ENCODE measurements around the gene VKORC1L1. TPM values are rescaled to one million over a fixed set of nuclear protein-coding genes. Genes with fewer than 3 reads are reported as not detected.
"Not testable (repeated sequence)": the region's sequence is repeated elsewhere in the genome, so short reads cannot be mapped to it uniquely, and the experiment has no call there.

VKORC1L1 gene
- 21.1 TPM for polyA plus RNA-seq (2013, experiment 1 of 2)
- 22.8 TPM for polyA plus RNA-seq (2013, experiment 2 of 2)

GRCh38 chr7:65872776-65873581 is at the start of gene VKORC1L1:
Gene VKORC1L1, plus strand, starts transcription at chr7:65873074. Its CDS starts 298 bp downstream, at chr7:65873372.
- Histone ChIP-seq H3K27ac (ENCODE audit: low read depth, low read length, severe bottlenecking) (peak within 1 kb of the TSS; percentile 29), H3K36me3 (ENCODE audit: control insufficient read depth, insufficient read depth, low read length) (no peaks in the 10 kb centered on the region), H3K9me3 (ENCODE audit: control insufficient read depth, low read length) (no peaks in the 10 kb centered on the region), H3K4me1 (ENCODE audit: control insufficient read depth, insufficient read depth, low read length, poor library complexity, severe bottlenecking) (peaks cover 3% of the 10 kb centered on the region), H3K4me3 (ENCODE audit: extremely low read depth, insufficient read depth, low read length, poor library complexity, severe bottlenecking) (peak within 1 kb of the TSS; percentile 57)
- WGBS, 2 experiments (ENCODE audit: insufficient coverage in 2 of 2) = 0 to 4% methylated on average over 9 to 18 of the region's 94 CpGs

- no peak overlapping the region for H3K27ac ChIP-seq (ENCODE audit: low read depth, low read length, severe bottlenecking)
- no peak overlapping the region for H3K4me3 ChIP-seq (ENCODE audit: extremely low read depth, insufficient read depth, low read length, poor library complexity, severe bottlenecking)
- no peaks in the 10 kb centered on the region for H3K36me3 ChIP-seq (ENCODE audit: control insufficient read depth, insufficient read depth, low read length)
- no peaks in the 10 kb centered on the region for H3K4me1 ChIP-seq (ENCODE audit: control insufficient read depth, insufficient read depth, low read length, poor library complexity, severe bottlenecking)
- H3K9me3 ChIP-seq (ENCODE audit: control insufficient read depth, low read length) = no peaks in the 10 kb centered on the region
- 88 to 93% methylated on average over 3 of the region's 6 CpGs for WGBS, 2 experiments (ENCODE audit: insufficient coverage in 2 of 2)
These were observed 45.5 kb upstream of the VKORC1L1 start for GRCh38 chr7:65827366-65827765.

- Histone ChIP-seq H3K36me3 (ENCODE audit: control insufficient read depth, insufficient read depth, low read length) (no peaks in the 10 kb centered on the region), H3K4me3 (ENCODE audit: extremely low read depth, insufficient read depth, low read length, poor library complexity, severe bottlenecking) (no peak overlapping the region), H3K9me3 (ENCODE audit: control insufficient read depth, low read length) (no peaks in the 10 kb centered on the region), H3K4me1 (ENCODE audit: control insufficient read depth, insufficient read depth, low read length, poor library complexity, severe bottlenecking) (no peaks in the 10 kb centered on the region), H3K27ac (ENCODE audit: low read depth, low read length, severe bottlenecking) (no peak overlapping the region)
- WGBS, 2 experiments (ENCODE audit: insufficient coverage in 2 of 2) = 100% methylated on average over 1 to 2 of the region's 2 CpGs
These were observed 40.6 kb upstream of the VKORC1L1 start for GRCh38 chr7:65832281-65832680.

GRCh38 chr7:65836684-65837083 is 36.2 kb upstream of the VKORC1L1 start:
- H3K4me3 ChIP-seq (ENCODE audit: extremely low read depth, insufficient read depth, low read length, poor library complexity, severe bottlenecking); H3K27ac ChIP-seq (ENCODE audit: low read depth, low read length, severe bottlenecking); H3K36me3 ChIP-seq (ENCODE audit: control insufficient read depth, insufficient read depth, low read length); H3K9me3 ChIP-seq (ENCODE audit: control insufficient read depth, low read length); H3K4me1 ChIP-seq (ENCODE audit: control insufficient read depth, insufficient read depth, low read length, poor library complexity, severe bottlenecking): not testable (repeated sequence)
- WGBS, 2 experiments (ENCODE audit: insufficient coverage in 2 of 2) = 100% methylated on average over 1 of the region's 3 CpGs; no CpG with 5 or more reads in 1 of the 2 experiments

- not testable (repeated sequence) for H3K9me3 ChIP-seq (ENCODE audit: control insufficient read depth, low read length); H3K27ac ChIP-seq (ENCODE audit: low read depth, low read length, severe bottlenecking); H3K4me3 ChIP-seq (ENCODE audit: extremely low read depth, insufficient read depth, low read length, poor library complexity, severe bottlenecking); H3K4me1 ChIP-seq (ENCODE audit: control insufficient read depth, insufficient read depth, low read length, poor library complexity, severe bottlenecking); H3K36me3 ChIP-seq (ENCODE audit: control insufficient read depth, insufficient read depth, low read length)
- 82 to 94% methylated on average over 4 to 5 of the region's 5 CpGs for WGBS, 2 experiments (ENCODE audit: insufficient coverage in 2 of 2)
These were observed 35.3 kb upstream of the VKORC1L1 start for GRCh38 chr7:65837541-65837956.

- no peaks in the 10 kb centered on the region for H3K9me3 ChIP-seq (ENCODE audit: control insufficient read depth, low read length)
- no peaks in the 10 kb centered on the region for H3K36me3 ChIP-seq (ENCODE audit: control insufficient read depth, insufficient read depth, low read length)
- H3K4me1 ChIP-seq (ENCODE audit: control insufficient read depth, insufficient read depth, low read length, poor library complexity, severe bottlenecking) = no peaks in the 10 kb centered on the region
- H3K27ac ChIP-seq (ENCODE audit: low read depth, low read length, severe bottlenecking) = no peak overlapping the region
- WGBS, 2 experiments (ENCODE audit: insufficient coverage in 2 of 2) = 70 to 96% methylated on average over 3 to 6 of the region's 6 CpGs
- H3K4me3 ChIP-seq (ENCODE audit: extremely low read depth, insufficient read depth, low read length, poor library complexity, severe bottlenecking) = no peak overlapping the region
These were observed 33.0 kb upstream of the VKORC1L1 start for GRCh38 chr7:65839846-65840245.

- Histone ChIP-seq H3K27ac (ENCODE audit: low read depth, low read length, severe bottlenecking) (no peak overlapping the region), H3K36me3 (ENCODE audit: control insufficient read depth, insufficient read depth, low read length) (no peaks in the 10 kb centered on the region), H3K4me1 (ENCODE audit: control insufficient read depth, insufficient read depth, low read length, poor library complexity, severe bottlenecking) (no peaks in the 10 kb centered on the region), H3K9me3 (ENCODE audit: control insufficient read depth, low read length) (no peaks in the 10 kb centered on the region), H3K4me3 (ENCODE audit: extremely low read depth, insufficient read depth, low read length, poor library complexity, severe bottlenecking) (no peak overlapping the region)
- WGBS, 2 experiments (ENCODE audit: insufficient coverage in 2 of 2) = 91 to 92% methylated on average over 4 of the region's 4 CpGs
These were observed 32.4 kb upstream of the VKORC1L1 start for GRCh38 chr7:65840446-65840845.

GRCh38 chr7:65843616-65844015 is 29.3 kb upstream of the VKORC1L1 start:
- not testable (repeated sequence) for H3K27ac ChIP-seq (ENCODE audit: low read depth, low read length, severe bottlenecking); H3K36me3 ChIP-seq (ENCODE audit: control insufficient read depth, insufficient read depth, low read length); H3K4me1 ChIP-seq (ENCODE audit: control insufficient read depth, insufficient read depth, low read length, poor library complexity, severe bottlenecking); H3K4me3 ChIP-seq (ENCODE audit: extremely low read depth, insufficient read depth, low read length, poor library complexity, severe bottlenecking); H3K9me3 ChIP-seq (ENCODE audit: control insufficient read depth, low read length)

- Histone ChIP-seq H3K36me3 (ENCODE audit: control insufficient read depth, insufficient read depth, low read length) (no peaks in the 10 kb centered on the region), H3K27ac (ENCODE audit: low read depth, low read length, severe bottlenecking) (no peak overlapping the region), H3K4me3 (ENCODE audit: extremely low read depth, insufficient read depth, low read length, poor library complexity, severe bottlenecking) (no peak overlapping the region), H3K4me1 (ENCODE audit: control insufficient read depth, insufficient read depth, low read length, poor library complexity, severe bottlenecking) (no peaks in the 10 kb centered on the region), H3K9me3 (ENCODE audit: control insufficient read depth, low read length) (no peaks in the 10 kb centered on the region)
- WGBS, 2 experiments (ENCODE audit: insufficient coverage in 2 of 2) = 83 to 93% methylated on average over 4 of the region's 4 CpGs
These were observed 26.8 kb upstream of the VKORC1L1 start for GRCh38 chr7:65846008-65846570.

- WGBS, 2 experiments (ENCODE audit: insufficient coverage in 2 of 2) = 83% methylated on average over 2 of the region's 3 CpGs; no CpG with 5 or more reads in 1 of the 2 experiments
- H3K36me3 ChIP-seq (ENCODE audit: control insufficient read depth, insufficient read depth, low read length); H3K9me3 ChIP-seq (ENCODE audit: control insufficient read depth, low read length); H3K27ac ChIP-seq (ENCODE audit: low read depth, low read length, severe bottlenecking); H3K4me3 ChIP-seq (ENCODE audit: extremely low read depth, insufficient read depth, low read length, poor library complexity, severe bottlenecking); H3K4me1 ChIP-seq (ENCODE audit: control insufficient read depth, insufficient read depth, low read length, poor library complexity, severe bottlenecking): not testable (repeated sequence)
These were observed 19.4 kb upstream of the VKORC1L1 start for GRCh38 chr7:65853426-65853825.

GRCh38 chr7:65853892-65854291 is 19.0 kb upstream of the VKORC1L1 start:
- H3K36me3 ChIP-seq (ENCODE audit: control insufficient read depth, insufficient read depth, low read length); H3K27ac ChIP-seq (ENCODE audit: low read depth, low read length, severe bottlenecking); H3K9me3 ChIP-seq (ENCODE audit: control insufficient read depth, low read length); H3K4me3 ChIP-seq (ENCODE audit: extremely low read depth, insufficient read depth, low read length, poor library complexity, severe bottlenecking); H3K4me1 ChIP-seq (ENCODE audit: control insufficient read depth, insufficient read depth, low read length, poor library complexity, severe bottlenecking): not testable (repeated sequence)
- WGBS, 2 experiments (ENCODE audit: insufficient coverage in 2 of 2) = 90 to 95% methylated on average over 6 of the region's 7 CpGs
